NCI-H2171 treated with DMSO at 0.1 percent for 48 hours (cell line): ENCODE data around the gene VAMP4.
"Not testable (repeated sequence)": the region's sequence is repeated elsewhere in the genome, so short reads cannot be mapped to it uniquely, and the experiment has no call there.

ENCODE experiments used
- DNase-seq: peaks from one replicate; lab custom pipeline; 2025; lab: John Stamatoyannopoulos, UW

VAMP4 gene

DNA sequence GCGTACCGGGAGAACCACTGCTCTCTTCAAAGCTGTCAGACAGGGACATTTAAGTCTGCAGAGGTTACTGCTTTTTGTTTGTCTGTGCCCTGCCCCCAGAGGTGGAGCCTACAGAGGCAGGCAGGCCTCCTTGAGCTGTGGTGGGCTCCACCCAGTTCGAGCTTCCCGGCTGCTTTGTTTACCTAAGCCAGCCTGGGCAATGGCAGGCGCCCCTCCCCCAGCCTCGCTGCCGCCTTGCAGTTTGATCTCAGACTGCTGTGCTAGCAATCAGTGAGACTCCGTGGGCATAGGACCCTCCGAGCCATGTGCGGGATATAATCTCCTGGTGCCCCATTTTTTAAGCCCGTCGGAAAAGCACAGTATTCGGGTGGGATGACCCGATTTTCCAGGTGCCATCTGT lies 46.1 kb downstream of the VAMP4 start:
- DNase-seq = not testable (repeated sequence)

DNA sequence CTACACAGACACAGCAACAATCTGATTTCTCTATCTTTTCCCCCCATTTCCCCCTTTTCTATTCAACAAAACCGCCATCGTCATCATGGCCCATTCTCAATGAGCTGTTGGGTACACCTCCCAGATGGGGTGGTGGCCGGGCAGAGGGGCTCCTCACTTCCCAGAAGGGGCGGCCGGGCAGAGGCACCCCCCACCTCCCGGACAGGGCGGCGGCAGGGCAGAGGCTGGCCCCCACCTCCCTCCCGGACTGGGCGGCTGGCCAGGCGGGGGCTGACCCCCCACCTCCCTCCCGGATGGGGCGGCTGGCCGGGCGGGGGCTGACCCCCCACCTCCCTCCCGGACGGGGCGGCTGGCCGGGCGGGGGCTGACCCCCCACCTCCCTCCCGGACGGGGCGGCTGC lies 48.3 kb downstream of the VAMP4 start:
- not testable (repeated sequence) for DNase-seq

DNA sequence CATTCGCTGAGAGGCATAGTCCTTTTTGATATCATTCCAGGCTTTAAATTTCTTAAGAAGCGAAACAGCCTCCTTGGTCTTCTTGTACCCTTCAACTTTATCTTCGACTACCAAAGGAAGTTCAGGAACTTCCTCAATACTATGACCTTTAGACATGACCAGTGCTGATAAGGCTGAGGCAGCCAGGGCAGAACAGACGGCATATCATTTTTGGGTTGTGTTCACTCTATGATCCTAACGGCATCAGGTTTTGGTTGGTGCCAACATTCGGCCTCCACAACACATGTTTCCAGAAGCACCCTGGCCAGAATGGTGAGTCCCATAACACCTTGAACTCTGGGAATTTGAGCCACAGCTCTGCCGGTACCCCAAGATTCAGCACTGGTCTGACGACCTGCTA lies 58.0 kb downstream of the VAMP4 start:
- DNase-seq = no peak

DNA sequence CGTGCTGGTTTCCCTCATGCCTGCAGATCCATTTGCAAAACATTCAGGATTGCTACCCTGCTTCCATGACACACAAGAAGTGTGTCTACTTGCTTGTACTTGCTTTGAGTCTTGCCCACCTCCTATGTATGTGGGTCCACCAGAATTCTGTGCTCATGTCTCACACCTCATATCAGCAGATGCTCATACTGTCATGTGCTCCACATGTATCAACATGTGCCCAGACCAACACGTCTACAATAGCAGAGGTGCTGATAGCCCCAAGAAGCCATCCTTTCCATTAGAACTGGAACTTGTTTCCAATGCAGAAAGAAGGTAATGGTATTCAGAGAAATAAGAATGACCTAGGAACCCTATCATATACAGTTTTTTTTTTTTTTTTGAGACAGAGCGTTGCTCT lies 61.5 kb downstream of the VAMP4 start:
- no peak for DNase-seq

DNA sequence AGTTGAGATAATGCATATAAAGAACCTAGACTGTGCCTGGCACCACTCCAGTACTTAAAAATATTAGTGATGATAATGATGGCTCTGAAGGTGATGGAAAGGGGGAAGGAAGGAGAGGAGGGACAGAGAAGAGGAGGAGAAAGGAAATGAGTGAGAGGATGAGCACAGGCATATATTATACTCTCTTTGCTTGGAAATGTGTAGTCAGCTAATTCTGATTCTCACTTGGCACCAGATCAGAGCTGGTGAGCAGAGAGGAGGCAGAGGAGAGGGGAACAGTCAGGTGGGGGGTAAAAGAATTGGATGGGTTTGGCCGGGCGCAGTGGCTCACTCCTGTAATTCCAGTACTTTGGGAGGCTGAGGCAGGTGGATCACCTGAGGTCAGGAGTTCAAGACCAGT lies 65.0 kb downstream of the VAMP4 start:
- no peak for DNase-seq

DNA sequence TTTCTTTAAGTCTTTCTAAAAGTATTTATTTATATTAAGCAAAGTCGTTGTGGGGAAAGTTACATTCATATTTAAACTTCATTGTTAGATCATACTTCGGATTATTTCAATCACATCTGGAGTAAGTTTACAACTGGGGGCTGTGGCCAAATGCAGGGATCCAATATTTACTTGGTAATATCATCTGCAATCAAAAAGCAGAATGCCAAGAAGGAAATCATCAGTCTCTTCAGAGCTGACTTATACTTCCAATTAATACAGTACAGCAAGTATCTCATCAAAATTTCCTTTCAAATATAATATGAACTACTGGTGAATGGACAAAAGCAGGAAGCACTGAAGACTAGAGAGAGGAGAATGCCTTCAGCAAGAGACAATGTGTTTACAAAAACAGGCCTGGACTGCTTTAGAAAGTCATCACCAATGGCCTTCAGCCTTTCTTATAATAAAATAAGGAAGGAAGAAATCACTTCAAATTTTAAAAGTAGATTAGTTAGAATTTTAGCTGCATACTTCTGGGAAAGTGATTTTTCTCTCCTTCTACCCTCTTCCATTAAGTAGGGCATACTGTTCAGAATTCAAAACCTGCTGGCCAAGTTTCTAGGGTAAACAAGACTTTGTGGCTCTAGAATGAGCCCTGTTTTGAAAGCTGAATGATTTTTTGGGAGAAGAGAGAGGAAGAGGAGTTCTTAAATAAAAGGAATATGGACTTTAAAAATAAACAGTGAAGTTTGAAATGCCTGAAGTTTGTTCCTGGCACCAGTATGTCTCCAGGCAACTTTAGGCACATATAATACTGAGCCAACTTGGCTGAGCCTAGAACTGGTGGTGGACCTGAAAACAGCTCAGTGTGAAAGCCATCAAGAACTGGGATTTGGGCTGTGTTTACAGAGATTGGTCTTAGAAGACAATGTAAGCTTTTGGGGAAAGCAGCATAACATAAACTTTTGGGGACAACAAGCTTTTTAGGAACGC lies 67.1 kb downstream of the VAMP4 start:
- DNase-seq = no peak

DNA sequence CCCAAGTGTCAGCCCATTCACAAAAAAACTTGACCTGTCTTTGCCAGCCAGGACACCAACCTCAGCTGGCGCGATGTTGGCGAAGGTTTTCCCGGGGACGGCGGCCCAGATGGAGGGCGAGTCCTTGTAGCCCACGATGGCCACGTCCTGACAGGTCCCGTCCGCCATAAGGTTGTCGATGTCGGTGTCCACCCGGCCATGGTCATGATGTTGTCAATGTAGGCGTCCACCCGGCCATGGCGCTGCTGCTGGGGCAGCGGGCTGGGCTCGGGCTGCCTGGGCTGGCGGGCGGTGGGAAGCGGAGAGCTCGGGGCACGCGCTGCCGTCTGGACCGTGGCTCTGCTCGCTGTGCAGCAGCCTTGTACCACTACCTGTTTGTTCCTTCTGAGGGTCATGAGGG lies 71.1 kb downstream of the VAMP4 start:
- no peak for DNase-seq

DNA sequence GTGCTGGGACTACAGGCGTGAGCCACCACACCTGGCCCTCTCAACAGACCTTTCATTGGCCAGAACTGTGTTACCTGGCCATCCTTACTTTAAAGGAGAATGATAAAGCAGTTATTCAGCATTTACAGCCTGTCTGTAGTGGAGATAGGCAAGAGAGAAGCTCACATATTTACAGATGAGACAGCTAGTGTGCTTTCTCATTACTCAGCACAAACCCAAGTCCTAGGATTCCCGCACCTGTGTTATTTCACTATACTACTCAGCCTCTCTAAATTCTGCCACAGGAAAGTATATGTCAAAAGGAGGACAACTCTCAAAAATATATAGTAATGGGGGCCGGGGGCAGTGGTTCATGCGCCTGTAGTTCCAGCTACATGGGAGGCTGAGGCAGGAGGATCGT lies 73.5 kb downstream of the VAMP4 start:
- DNase-seq = no peak

DNA sequence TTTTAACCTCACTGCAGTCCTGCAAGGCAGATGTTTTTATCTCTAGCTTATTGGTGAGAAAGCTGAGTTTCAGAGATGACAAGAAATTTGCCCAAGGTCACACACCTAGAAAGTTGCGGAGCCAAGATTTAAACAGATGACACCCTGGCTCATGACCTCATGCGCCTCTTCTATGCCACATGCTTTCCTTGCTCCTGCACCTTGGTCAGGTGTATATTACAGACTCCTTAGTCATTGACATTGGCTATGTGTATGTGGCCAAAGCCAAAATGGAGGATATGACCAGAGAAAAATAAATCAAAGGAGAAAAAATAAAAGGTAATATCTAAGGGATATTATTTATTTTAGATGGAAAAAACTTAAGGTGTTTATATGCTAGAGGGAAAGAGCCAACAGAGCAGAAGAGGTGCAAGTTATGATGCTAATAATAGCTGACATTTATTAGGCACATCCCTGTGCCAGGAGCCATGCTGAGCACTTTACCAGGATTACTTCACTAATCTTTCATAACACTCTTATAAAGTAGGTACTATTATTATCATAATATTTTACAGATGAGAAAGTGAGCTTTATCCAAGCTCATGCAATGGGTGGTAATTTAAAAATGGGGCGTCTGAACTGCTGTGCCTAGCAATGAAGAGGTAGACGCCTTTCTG lies 75.6 kb downstream of the VAMP4 start:
- DNase-seq = no peak

DNA sequence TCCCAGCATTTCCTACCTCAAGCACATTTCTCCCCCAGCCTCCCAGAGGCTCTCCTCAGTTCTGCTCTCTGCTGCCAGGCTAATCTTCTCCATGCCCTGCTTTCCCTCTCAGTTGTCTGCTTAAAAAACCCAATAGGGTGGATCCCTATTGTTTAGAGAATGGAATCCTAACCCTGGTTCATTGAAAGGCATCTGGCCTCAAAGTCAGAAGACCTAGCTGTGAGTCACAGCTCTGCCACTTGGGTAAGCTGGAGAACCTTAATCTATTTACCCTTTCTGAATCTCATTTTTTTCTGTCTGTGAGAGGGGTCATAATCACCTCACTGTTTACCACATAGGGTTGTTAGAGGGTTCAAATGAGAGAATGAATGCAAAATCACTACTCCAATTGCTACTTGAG lies 76.9 kb downstream of the VAMP4 start:
- DNase-seq = no peak

DNA sequence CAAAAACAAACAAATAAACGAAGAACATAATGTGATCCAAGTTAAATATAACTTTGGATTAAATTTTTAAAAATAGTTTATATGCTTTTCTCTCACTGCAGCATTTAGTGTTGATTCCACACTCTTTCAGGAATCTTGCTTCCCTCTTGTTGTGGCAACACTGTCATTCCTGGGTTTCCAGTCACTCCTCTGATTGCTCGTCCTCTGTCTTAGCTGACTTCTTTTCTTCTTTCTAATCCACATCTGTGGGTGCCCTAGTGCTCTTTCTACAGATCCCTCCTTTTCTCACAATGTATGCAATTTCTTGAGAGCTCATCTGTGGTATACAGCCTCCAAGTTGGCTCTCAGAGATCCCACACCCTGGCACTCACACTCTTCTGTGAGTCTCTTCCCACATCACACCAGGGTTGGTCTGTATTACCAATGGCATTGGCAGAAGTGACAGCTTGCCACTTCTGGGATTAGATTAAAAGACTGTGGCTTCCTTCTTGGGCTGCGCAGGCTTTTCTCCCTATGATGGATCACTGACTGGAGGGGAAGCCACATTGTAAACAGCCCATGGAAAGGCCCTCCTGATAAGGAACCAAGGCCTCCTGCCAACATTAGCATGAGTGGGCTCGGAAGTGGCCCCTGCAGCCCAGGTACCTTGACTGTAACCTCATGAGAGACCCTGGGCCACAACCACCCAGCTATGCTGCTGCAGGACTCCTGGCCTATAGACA lies 77.8 kb downstream of the VAMP4 start:
- DNase-seq = no peak

DNA sequence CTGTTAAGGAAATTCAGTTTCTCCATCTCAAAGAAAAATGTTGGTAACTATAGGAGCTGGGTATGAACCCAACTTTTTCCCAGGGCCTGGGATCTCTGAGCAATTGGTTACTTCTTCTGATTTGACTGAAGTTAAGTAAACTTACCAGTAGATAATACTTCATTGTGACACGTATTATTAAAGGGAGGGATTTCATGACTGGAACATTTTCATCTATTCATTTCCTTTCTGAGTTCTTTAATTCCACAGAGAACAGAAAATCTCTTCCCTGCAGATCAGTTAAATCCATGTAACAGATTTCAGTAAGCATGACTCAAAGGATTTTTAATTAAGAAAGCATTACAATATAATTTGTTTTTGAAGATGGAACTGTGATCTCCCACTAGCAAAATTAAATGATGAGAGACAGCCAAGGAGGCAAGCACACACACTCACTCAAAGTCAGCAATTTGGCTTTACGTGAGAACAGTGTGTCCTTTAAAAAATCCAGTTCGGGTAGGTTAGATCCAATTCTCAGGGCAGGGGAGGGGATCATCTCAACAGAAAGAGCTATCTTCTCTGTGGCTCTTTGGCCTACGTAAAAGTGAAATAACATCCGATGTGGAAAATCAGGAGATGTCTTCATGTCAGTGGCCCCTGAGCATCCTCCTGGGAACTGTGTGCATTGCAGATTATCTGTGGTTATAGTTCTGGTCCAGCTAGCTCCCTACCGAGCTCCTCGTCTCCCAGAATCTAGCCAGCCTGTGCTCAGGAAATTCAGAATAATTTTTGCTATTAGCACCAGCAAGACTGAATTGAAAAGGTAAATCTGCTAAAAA lies 78.6 kb downstream of the VAMP4 start:
- no peak for DNase-seq

DNA sequence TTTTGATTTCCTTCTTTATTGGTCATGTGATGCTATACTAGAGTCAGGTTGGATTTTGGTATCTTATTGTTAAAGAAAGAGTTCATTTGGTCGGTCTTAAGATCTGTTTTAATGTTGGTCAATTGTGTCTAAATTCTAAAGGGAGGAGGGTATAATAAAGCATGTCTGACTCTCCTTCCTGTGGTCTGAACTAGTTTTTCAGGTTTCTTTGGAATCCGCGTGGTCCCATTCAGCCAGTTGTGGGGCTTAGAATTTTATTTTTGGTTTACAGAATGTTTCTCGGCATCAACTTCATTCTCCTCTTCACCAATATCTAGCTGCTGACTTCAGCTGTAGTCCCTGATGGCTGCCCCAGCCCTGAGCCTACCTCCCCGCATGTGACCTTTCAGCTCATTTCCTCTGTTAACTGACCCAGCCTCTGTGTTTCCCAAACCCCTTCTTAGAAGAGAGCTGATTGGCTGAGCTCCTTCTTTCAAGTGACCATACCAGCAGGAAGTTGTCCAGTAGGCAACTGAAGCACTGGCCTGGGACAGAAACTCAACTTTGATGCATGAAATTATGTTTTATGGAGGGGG lies 80.7 kb downstream of the VAMP4 start:
- no peak for DNase-seq

DNA sequence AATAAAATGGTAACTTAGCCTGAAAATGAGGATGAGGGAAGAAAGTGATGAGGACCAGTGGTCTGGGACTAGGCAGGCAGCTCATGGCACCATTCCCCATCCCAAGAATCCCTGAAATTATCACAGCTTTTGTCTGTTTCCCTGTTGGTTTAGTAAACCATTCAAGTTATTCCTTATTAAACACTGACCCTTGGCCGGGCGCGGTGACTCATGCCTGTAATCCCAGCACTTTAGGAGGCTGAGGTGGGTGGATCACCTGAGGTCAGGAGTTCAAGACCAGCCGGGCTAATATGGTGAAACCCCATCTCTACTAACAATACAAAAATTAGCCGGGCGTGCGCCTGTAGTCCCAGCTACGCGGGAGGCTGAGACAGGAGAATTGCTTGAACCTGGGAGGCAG lies 85.7 kb downstream of the VAMP4 start:
- not testable (repeated sequence) for DNase-seq

DNA sequence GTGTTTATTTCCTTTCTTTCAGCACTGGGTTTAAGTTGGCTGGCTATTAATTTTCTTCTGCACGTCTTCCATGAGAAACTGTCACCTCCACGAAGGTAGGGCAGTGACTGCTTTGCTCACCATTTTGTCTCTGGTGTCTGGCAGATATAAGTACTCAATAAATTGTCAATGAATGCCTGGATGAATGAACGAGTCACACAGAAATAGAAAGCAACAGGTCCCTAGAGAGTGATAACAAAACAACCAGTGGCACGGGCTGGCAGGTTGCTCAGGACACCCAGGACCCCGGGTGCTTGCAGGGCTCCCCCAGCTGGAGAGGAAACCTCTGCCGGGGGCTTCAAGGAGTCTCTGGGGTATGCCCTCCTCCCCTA lies 86.1 kb downstream of the VAMP4 start:
- no peak for DNase-seq

DNA sequence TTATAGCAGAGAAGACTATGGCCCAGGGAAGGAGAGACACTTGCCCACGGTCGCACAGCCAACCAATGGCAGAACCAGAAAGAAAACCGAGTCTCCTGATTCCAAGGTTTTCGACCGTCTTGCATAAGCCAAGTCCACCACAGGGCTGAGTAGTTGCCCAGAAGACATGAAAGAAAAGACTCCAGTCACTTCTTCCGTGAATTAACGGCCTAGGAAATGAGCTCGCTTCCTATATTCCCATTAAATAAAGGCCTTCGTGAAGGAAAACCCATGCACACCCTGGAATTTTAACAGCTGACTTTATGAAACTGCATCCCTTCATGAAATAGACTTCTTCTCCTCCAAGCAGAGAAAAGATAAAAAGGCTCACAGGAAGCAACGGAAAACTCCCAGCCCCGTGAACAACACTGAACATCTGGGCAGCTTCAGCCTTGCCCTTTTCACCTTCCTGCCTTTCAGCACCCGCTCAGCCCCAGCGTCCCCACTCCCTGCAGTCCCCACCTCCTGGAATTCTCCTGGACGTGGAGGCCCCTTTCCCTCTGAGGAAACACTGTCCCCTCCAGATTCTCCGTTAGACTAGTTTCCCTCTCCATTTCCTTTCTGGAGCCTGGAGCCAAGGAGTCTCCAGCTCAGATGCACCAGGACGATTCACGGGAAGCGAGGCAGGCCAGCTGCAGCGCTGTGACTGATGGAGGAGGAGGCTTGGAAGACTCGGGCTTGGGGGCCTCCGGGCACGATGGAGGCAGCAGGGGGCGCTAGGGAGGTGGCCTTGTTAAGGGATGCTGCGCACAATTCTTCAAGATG lies 86.7 kb downstream of the VAMP4 start:
- DNase-seq = no peak

DNA sequence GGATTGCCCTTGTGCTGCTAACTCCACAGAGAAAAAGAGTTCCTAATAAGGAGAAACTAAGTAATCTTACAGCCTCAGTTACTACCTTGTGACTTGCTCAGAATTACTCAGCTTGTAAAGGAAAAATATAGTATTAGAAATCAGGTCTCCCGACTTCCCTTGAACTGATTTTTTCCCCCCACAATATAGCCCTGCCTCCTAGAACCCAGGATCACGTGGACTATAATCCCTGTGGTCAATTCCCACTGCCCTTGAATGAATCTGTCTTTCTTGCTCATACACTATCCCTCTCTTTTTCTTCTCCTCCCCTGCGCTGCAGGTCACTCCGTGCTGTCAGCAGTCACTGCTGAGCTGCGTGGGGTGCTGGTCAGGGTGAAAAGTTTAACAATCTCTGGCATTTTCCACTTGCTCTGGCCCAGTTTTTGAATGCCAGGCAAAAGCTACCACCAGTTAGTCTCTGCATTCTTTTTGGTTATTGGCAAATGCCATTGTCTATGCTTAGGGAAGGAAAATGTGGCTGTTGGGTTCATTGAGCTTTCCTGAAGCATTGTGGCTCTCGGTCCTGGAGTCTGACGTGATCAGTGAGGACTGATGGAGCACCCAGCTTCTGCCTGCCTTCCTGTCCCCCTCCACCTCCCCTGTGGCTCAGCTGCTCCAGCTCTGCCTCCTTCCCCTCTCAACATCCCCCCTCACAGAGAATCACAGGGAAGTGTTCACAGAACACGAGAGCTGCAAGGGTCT lies 87.5 kb downstream of the VAMP4 start:
- DNase-seq = no peak

DNA sequence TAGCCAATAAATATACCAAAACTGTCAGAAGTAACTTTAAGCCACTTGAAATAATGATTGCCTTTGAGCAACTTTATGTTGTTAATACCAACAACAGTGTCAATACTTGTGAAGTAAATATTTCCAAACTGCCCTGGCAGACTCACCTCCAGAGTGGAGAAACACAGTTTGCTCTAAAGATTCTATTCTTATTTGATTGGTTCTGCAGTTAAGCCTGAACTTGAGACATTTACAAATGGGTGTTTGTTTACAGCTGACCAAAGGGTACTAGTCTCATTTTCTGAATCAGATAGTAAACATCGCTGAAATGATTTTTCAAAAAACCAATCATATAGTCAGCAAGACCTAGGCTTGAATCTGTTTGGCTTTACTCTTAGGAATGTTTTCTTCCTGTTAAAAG lies 88.1 kb downstream of the VAMP4 start:
- no peak for DNase-seq

DNA sequence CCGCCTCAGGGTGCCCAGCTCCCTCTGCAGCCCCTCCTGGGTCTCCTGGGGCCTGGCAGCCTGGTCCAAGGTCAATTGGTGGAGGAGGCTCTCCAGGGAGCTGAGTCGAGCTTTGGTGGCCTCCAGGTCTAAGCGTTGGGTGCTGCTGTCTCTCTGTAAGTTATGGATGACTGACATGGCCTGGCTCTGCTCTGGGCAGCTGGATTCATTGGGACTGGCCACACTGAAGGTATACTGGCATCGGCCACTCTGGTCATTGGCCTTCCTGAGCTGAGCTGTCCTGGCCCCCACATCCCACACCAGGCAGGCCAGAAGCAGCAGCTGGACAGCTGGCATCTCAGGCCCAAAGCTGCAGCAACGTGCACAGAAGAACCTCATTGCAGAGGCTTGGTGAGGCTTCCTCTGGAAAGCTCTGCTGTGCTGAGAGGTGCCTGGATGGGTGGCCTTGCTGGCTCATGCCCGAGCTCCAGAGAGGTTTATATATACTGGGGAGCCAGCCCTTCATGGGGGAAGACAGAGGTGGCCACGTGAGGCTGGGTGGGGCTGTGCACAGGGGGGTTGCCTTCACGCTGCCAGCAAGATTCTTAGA lies 89.5 kb downstream of the VAMP4 start, which contains the start of gene MYOC:
Gene MYOC (minus strand): TSS at position 455 of the 589 bp plus-strand sequence. CDS start 77 bp downstream, at position 378.
- no peak for DNase-seq
